Natural killer cell (primary cell): Measurements from ENCODE around the gene RNF220. TPM values are rescaled to one million over a fixed set of nuclear protein-coding genes. Genes with fewer than 3 reads are reported as not detected.

Experiments
- ATAC-seq, 3 donors: fragments of 150-1000 bp in 2 of 3; fragments of 200-7000 bp in 1 of 3; cut with Tn5 transposase; 1 replicate in 1 of 3; 2 replicates in 2 of 3; pipeline ENCODE4 v1.10.0; 2021; ENCODE audit warnings: mild to moderate bottlenecking in 2 of 3, moderate library complexity in 2 of 3
- DNase-seq, 2 donors: peaks; one replicate each; pipeline versions ENCODE4 v3.0.0 to v3.0.0-alpha.2; 2013 to 2021; ENCODE audit warnings: mixed read lengths in 1 of 2
- H3K27ac ChIP-seq: one replicate; pipeline ENCODE4 v1.5.1; 2013; ENCODE audit warnings: mild to moderate bottlenecking, low read length
- H3K27me3 ChIP-seq: one replicate; pipeline ENCODE4 v1.6.1; 2013; ENCODE audit warnings: low read length; ENCODE audit not compliant: control insufficient read depth, insufficient read depth
- H3K36me3 ChIP-seq: one replicate; pipeline ENCODE4 v1.6.1; 2013; ENCODE audit warnings: low read length; ENCODE audit not compliant: control insufficient read depth, insufficient read depth
- H3K4me1 ChIP-seq: one replicate; pipeline ENCODE4 v1.6.1; 2013; ENCODE audit warnings: low read length; ENCODE audit not compliant: control insufficient read depth, insufficient read depth
- H3K4me3 ChIP-seq: one replicate; pipeline ENCODE4 v1.5.1; 2013; ENCODE audit warnings: low read length
- H3K9me3 ChIP-seq: one replicate; pipeline ENCODE4 v1.6.1; 2013; ENCODE audit warnings: low read length; ENCODE audit not compliant: control insufficient read depth, insufficient read depth
- H3K27ac Mint-ChIP-seq, 2 donors: one replicate each; pipeline ENCODE4 v1.8.0; 2022; ENCODE audit warnings: mild to moderate bottlenecking in 2 of 2, mixed read lengths in 2 of 2, moderate library complexity in 1 of 2
- H3K27me3 Mint-ChIP-seq, 2 donors: one replicate each; pipeline ENCODE4 v1.8.0; 2022; ENCODE audit warnings: low read depth in 2 of 2, mixed read lengths in 2 of 2
- H3K36me3 Mint-ChIP-seq: one replicate; pipeline ENCODE4 v1.8.0; 2022; ENCODE audit warnings: mixed read lengths
- H3K4me1 Mint-ChIP-seq, 2 donors: one replicate each; pipeline ENCODE4 v1.8.0; 2022; ENCODE audit warnings: mixed read lengths in 2 of 2
- H3K4me3 Mint-ChIP-seq: one replicate; pipeline ENCODE4 v1.8.0; 2022; ENCODE audit warnings: mild to moderate bottlenecking, moderate library complexity, mixed read lengths
- H3K9me3 Mint-ChIP-seq, 2 donors: one replicate each; pipeline ENCODE4 v1.8.0; 2022; ENCODE audit warnings: mixed read lengths in 2 of 2
- CTCF ChIP-seq: fragments of 200-600 bp; IDR thresholded peaks from one replicate; pipeline ENCODE4 v1.8.0; 2022; ENCODE audit warnings: antibody characterized with exemption
- WGBS: methylation state at CpG from one replicate; pipeline ENCODE4 v1.1.7; 2013; ENCODE audit warnings: missing lambda C conversion rate; ENCODE audit not compliant: insufficient coverage; 5-methylcytosine and 5-hydroxymethylcytosine counted together
- intact Hi-C: fragments of 100-400 bp; cut with micrococcal nuclease; formaldehyde crosslinking; loops from one replicate; pipeline ENCODE4 v1.14.2; 2022
- total RNA-seq, 4 donors: library from RNA; stranded (reverse); fragments of 120-200 nt in 1 of 4; gene quantifications; one replicate each; pipeline versions ENCODE4 v1.2.3 to v1.2.4, GENCODE V29; 2013 to 2022

RNF220 gene
- total RNA-seq, 3 donors from 2014 or later (not counting 1 experiment from before 2014, with no cell fraction given), result 88.5 to 107 (median 105) TPM

GRCh38 chr1:44405798-44406736, 1.0 kb downstream of the RNF220 start:
- intact Hi-C loops, result no loop called here
- peaks cover 40% of the 10 kb centered on the region for H3K4me1 ChIP-seq
- no peak overlapping the region for H3K27ac ChIP-seq
- H3K9me3 ChIP-seq, result no peaks in the 10 kb centered on the region
- no peaks in the 10 kb centered on the region for H3K9me3 Mint-ChIP-seq
- H3K27me3 ChIP-seq, result peaks cover 48% of the 10 kb centered on the region
- under 1% methylated on average over 54 of the region's 66 CpGs for WGBS
- H3K4me3 Mint-ChIP-seq, result peak overlapping the region; percentile 91
- peak; percentile 55 to 67 (median 59) for ATAC-seq
- peak overlapping the region; percentile 46 for H3K4me3 ChIP-seq
- peak overlapping the region in 1 of 2 donors; percentile 80 for H3K27ac Mint-ChIP-seq
- peaks cover 23 to 44% of the 10 kb centered on the region in 2 donors for H3K4me1 Mint-ChIP-seq
- peak in 1 of 2 donors; percentile 58 for DNase-seq
- H3K36me3 ChIP-seq, result no peaks in the 10 kb centered on the region
- no peaks in the 10 kb centered on the region for H3K36me3 Mint-ChIP-seq
- H3K27me3 Mint-ChIP-seq, result peaks cover 22 to 36% of the 10 kb centered on the region in 2 donors
- TF ChIP-seq CTCF, result no peak

- H3K9me3 Mint-ChIP-seq, result no peaks in the 10 kb centered on the region
- DNase-seq (peak in 1 of 2 donors; percentile 55), ATAC-seq (peak in 2 of 3 donors; percentile 33 to 47)
- no peak for TF ChIP-seq CTCF
- peaks cover 16 to 35% of the 10 kb centered on the region in 2 donors for H3K27me3 Mint-ChIP-seq
- H3K27ac Mint-ChIP-seq, result peak overlapping the region in 1 of 2 donors; percentile 80
- under 1% methylated on average over 50 of the region's 50 CpGs for WGBS
- H3K27ac ChIP-seq, result no peak overlapping the region
- peak overlapping the region; percentile 91 for H3K4me3 Mint-ChIP-seq
- H3K4me1 Mint-ChIP-seq, result peaks cover 23 to 44% of the 10 kb centered on the region in 2 donors
- no peaks in the 10 kb centered on the region for H3K9me3 ChIP-seq
- peak overlapping the region; percentile 25 for H3K4me3 ChIP-seq
- peaks cover 40% of the 10 kb centered on the region for H3K4me1 ChIP-seq
- intact Hi-C loops, result no loop called here
- H3K36me3 ChIP-seq, result no peaks in the 10 kb centered on the region
- peaks cover 50% of the 10 kb centered on the region for H3K27me3 ChIP-seq
- no peaks in the 10 kb centered on the region for H3K36me3 Mint-ChIP-seq
Observed at GRCh38 chr1:44406737-44407429, 1.8 kb downstream of the RNF220 start.

- Mint-ChIP-seq H3K4me3 (peak overlapping the region; percentile 91), H3K27me3 (peaks cover 16 to 38% of the 10 kb centered on the region in 2 donors), H3K9me3 (no peaks in the 10 kb centered on the region), H3K4me1 (peaks cover 23 to 44% of the 10 kb centered on the region in 2 donors), H3K36me3 (no peaks in the 10 kb centered on the region), H3K27ac (no peak overlapping the region)
- Histone ChIP-seq H3K9me3 (no peaks in the 10 kb centered on the region), H3K4me1 (peaks cover 40% of the 10 kb centered on the region), H3K27me3 (peaks cover 53% of the 10 kb centered on the region), H3K4me3 (no peak overlapping the region), H3K27ac (no peak overlapping the region), H3K36me3 (no peaks in the 10 kb centered on the region)
- DNase-seq (peak in 1 of 2 donors; percentile 39), ATAC-seq (peak in 1 of 3 donors; percentile 23)
- intact Hi-C loops, result no loop called here
- no peak for TF ChIP-seq CTCF
- 2% methylated on average over 85 of the region's 85 CpGs for WGBS
Observed at GRCh38 chr1:44407430-44408211, 2.6 kb downstream of the RNF220 start.
